ENCODE data around the gene TRNT1. TPM values are rescaled to one million over a fixed set of nuclear protein-coding genes. Genes with fewer than 3 reads are reported as not detected.

TRNT1 gene
- total RNA-seq, 2 experiments from 2014 or later: 25.8 to 30.7 TPM

GRCh38 chr3:3089017-3089416 is 37.7 kb upstream of the TRNT1 start:
- Histone ChIP-seq H3K4me1 (ENCODE audit: insufficient read depth, low read length) (no peaks in the 10 kb centered on the region), H3K4me3 (ENCODE audit: low read length) (no peak overlapping the region), H3K27me3 (ENCODE audit: control insufficient read depth in 1 of 2, insufficient read depth in 2 of 2, low read length in 2 of 2) (no peaks in the 10 kb centered on the region), H3K27ac (ENCODE audit: low read depth in 1 of 2, low read length in 2 of 2) (no peak overlapping the region), H3K36me3 (ENCODE audit: insufficient read depth, low read length) (no peaks in the 10 kb centered on the region), H3K9me3 (ENCODE audit: control insufficient read depth in 1 of 2, insufficient read depth in 1 of 2, low read length in 2 of 2) (no peaks in the 10 kb centered on the region)
- ChIA-PET POLR2A (interaction anchor here (0.6 kb wide), 1 partner anchor 50 kb away, joined by 3 read pairs; no protein-coding TSS in a partner anchor), CTCF (no interaction called here)
- no peaks in the 10 kb centered on the region for H3K36me3 Mint-ChIP-seq (ENCODE audit: low read depth)
- H3K4me1 Mint-ChIP-seq (ENCODE audit: low read depth): no peaks in the 10 kb centered on the region
- no peak for DNase-seq
- no peak for ATAC-seq (ENCODE audit: poor library complexity)
- H3K27ac Mint-ChIP-seq: no peak overlapping the region
- no peaks in the 10 kb centered on the region for H3K9me3 Mint-ChIP-seq
- H3K4me3 Mint-ChIP-seq: no peak overlapping the region
- intact Hi-C loops (cut with DNase I, micrococcal nuclease): no loop called here
- H3K27me3 Mint-ChIP-seq: no peaks in the 10 kb centered on the region
- no peak for TF ChIP-seq CTCF (IDR thresholded peaks at IDR 0.05)

- ATAC-seq (ENCODE audit: poor library complexity) (no peak), DNase-seq (no peak)
- Histone ChIP-seq H3K27ac (ENCODE audit: low read depth in 1 of 2, low read length in 2 of 2) (no peak overlapping the region), H3K4me3 (ENCODE audit: low read length) (no peak overlapping the region), H3K36me3 (ENCODE audit: insufficient read depth, low read length) (no peaks in the 10 kb centered on the region), H3K27me3 (ENCODE audit: control insufficient read depth in 1 of 2, insufficient read depth in 2 of 2, low read length in 2 of 2) (no peaks in the 10 kb centered on the region), H3K4me1 (ENCODE audit: insufficient read depth, low read length) (no peaks in the 10 kb centered on the region), H3K9me3 (ENCODE audit: control insufficient read depth in 1 of 2, insufficient read depth in 1 of 2, low read length in 2 of 2) (no peaks in the 10 kb centered on the region)
- CTCF ChIA-PET: no interaction called here
- Mint-ChIP-seq H3K27ac (no peak overlapping the region), H3K27me3 (peaks cover 5% of the 10 kb centered on the region), H3K9me3 (no peaks in the 10 kb centered on the region), H3K4me1 (ENCODE audit: low read depth) (no peaks in the 10 kb centered on the region), H3K36me3 (ENCODE audit: low read depth) (no peaks in the 10 kb centered on the region), H3K4me3 (no peak overlapping the region)
- intact Hi-C loops (cut with DNase I, micrococcal nuclease): no loop called here
- POLR2A ChIA-PET: no interaction called here
- TF ChIP-seq CTCF (IDR thresholded peaks at IDR 0.05): no peak
Observed at GRCh38 chr3:3097958-3098357, 28.8 kb upstream of the TRNT1 start.

- Histone ChIP-seq H3K4me1 (ENCODE audit: insufficient read depth, low read length) (no peaks in the 10 kb centered on the region), H3K4me3 (ENCODE audit: low read length) (no peak overlapping the region), H3K9me3 (ENCODE audit: control insufficient read depth in 1 of 2, insufficient read depth in 1 of 2, low read length in 2 of 2) (no peaks in the 10 kb centered on the region), H3K27me3 (ENCODE audit: control insufficient read depth in 1 of 2, insufficient read depth in 2 of 2, low read length in 2 of 2) (no peaks in the 10 kb centered on the region), H3K36me3 (ENCODE audit: insufficient read depth, low read length) (no peaks in the 10 kb centered on the region), H3K27ac (ENCODE audit: low read depth in 1 of 2, low read length in 2 of 2) (no peak overlapping the region)
- ChIA-PET CTCF (interaction anchor here (1.0 kb wide), 1 partner anchor 12 kb away, joined by 3 read pairs; no protein-coding TSS in a partner anchor), POLR2A (no interaction called here)
- no peak overlapping the region for H3K27ac Mint-ChIP-seq
- H3K36me3 Mint-ChIP-seq (ENCODE audit: low read depth): no peaks in the 10 kb centered on the region
- no peak for ATAC-seq (ENCODE audit: poor library complexity)
- no peaks in the 10 kb centered on the region for H3K4me1 Mint-ChIP-seq (ENCODE audit: low read depth)
- H3K27me3 Mint-ChIP-seq: peaks cover 9% of the 10 kb centered on the region
- intact Hi-C loops (cut with DNase I, micrococcal nuclease): loop anchor here in 1 of 2 experiments (2.0 kb wide), 1 partner anchor 27 kb away; no protein-coding TSS in a partner anchor
- no peak for DNase-seq
- H3K9me3 Mint-ChIP-seq: no peaks in the 10 kb centered on the region
- H3K4me3 Mint-ChIP-seq: no peak overlapping the region
- no peak for TF ChIP-seq CTCF (IDR thresholded peaks at IDR 0.05)
Observed at GRCh38 chr3:3101660-3102458, 24.9 kb upstream of the TRNT1 start.

Measured in CD4-positive, alpha-beta T cell (primary cell).